GM23338 (cell line): ENCODE data around the gene C20orf173.

Experiments
- CREB1 ChIP-seq: fragments of 250-450 bp; sonication (Bioruptor Pico); IDR thresholded peaks from 2 replicates; pipeline ENCODE4 v1.5.0; 2020; ENCODE audit warnings: low read depth, mild to moderate bottlenecking, moderate library complexity
- CTCF ChIP-seq, 2 experiments: fragments of 200-600 bp in 1 of 2; sonication (generic) in 1 of 2; conservative IDR thresholded peaks; 2 replicates each; pipeline versions ENCODE4 v1.5.1 to v1.6.1; 2016 to 2017; ENCODE audit warnings: antibody characterized with exemption in 2 of 2, low read depth in 2 of 2, mild to moderate bottlenecking in 2 of 2, moderate library complexity in 1 of 2
- ETS1 ChIP-seq: IDR thresholded peaks from 2 replicates; pipeline ENCODE4 v1.6.1; 2016; ENCODE audit warnings: antibody characterized with exemption
- EZH2 ChIP-seq: fragments of 200-600 bp; sonication (generic); IDR thresholded peaks from one replicate; pipeline ENCODE4 v1.8.0; 2017; ENCODE audit warnings: antibody characterized with exemption, mild to moderate bottlenecking, low read depth; ENCODE audit not compliant: unreplicated experiment
- EZH2phosphoT487 ChIP-seq: fragments of 200-600 bp; sonication (generic); IDR thresholded peaks from one replicate; pipeline ENCODE4 v1.8.1; 2018; ENCODE audit warnings: antibody characterized with exemption; ENCODE audit not compliant: unreplicated experiment
- JUNB ChIP-seq: IDR thresholded peaks from one replicate; pipeline ENCODE4 v1.6.1; 2016; ENCODE audit warnings: antibody characterized with exemption; ENCODE audit not compliant: unreplicated experiment
- POLR2AphosphoS5 ChIP-seq: IDR thresholded peaks from 2 replicates; pipeline ENCODE4 v1.6.1; 2016; ENCODE audit warnings: antibody characterized with exemption, low read depth
- REST ChIP-seq: IDR thresholded peaks from one replicate; pipeline ENCODE4 v1.6.1; 2018; ENCODE audit warnings: antibody characterized with exemption; ENCODE audit not compliant: unreplicated experiment
- ZNF114 ChIP-seq: fragments of 250-450 bp; sonication (Bioruptor Pico); IDR thresholded peaks from 2 replicates; pipeline ENCODE4 v1.5.0; 2020; ENCODE audit warnings: mild to moderate bottlenecking, moderate library complexity
- ZNF331 ChIP-seq: fragments of 250-450 bp; sonication (Bioruptor Pico); IDR thresholded peaks from 2 replicates; pipeline ENCODE4 v1.5.0; 2020; ENCODE audit warnings: low read depth, mild to moderate bottlenecking, moderate library complexity

GRCh38 chr20:35563834-35564233 lies 34.4 kb upstream of the C20orf173 start:
- TF ChIP-seq CTCF (conservative IDR thresholded peaks at IDR 0.05; ENCODE audit: low read depth in 2 of 2) = no peak
- TF ChIP-seq EZH2 = no peak
- TF ChIP-seq REST = no peak
- no peak for TF ChIP-seq JUNB
- TF ChIP-seq ETS1 = no peak
- TF ChIP-seq CREB1 (CRISPR knock-in tag) = no peak
- no peak for TF ChIP-seq POLR2AphosphoS5
- TF ChIP-seq EZH2phosphoT487 = no peak
- no peak for TF ChIP-seq ZNF114 (CRISPR knock-in tag)
- no peak for TF ChIP-seq ZNF331
